IPS-NIHi11 (cell line): ENCODE data around the gene TWF1.
"Not testable (repeated sequence)": the region's sequence is repeated elsewhere in the genome, so short reads cannot be mapped to it uniquely, and the experiment has no call there.

Source experiments
- DNase-seq: peaks from one replicate; pipeline ENCODE4 v3.0.0; 2012; ENCODE audit warnings: mixed read lengths, low spot score

TWF1 gene

GRCh38 chr12:43805149-43805859 lies 813 bp downstream of the TWF1 start:
- no peak for DNase-seq

- DNase-seq: no peak
Measured at GRCh38 chr12:43797561-43798217, 8.4 kb downstream of the TWF1 start.

- no peak for DNase-seq
Measured at GRCh38 chr12:43795716-43796280, 10.3 kb downstream of the TWF1 start.

GRCh38 chr12:43789941-43790340 lies 16.2 kb downstream of the TWF1 start:
- no peak for DNase-seq

- DNase-seq: no peak
Measured at GRCh38 chr12:43786899-43787693, 19.0 kb downstream of the TWF1 start.

GRCh38 chr12:43776498-43776897 lies 29.6 kb downstream of the TWF1 start:
- DNase-seq: peak; percentile 30

GRCh38 chr12:43766291-43766690 lies 39.8 kb downstream of the TWF1 start:
- no peak for DNase-seq

- DNase-seq: no peak
Measured at GRCh38 chr12:43764528-43764927, 41.6 kb downstream of the TWF1 start.

GRCh38 chr12:43763769-43764168 lies 42.3 kb downstream of the TWF1 start:
- no peak for DNase-seq

GRCh38 chr12:43762596-43762995 lies 43.5 kb downstream of the TWF1 start:
- peak; percentile 35 for DNase-seq

GRCh38 chr12:43761500-43761899 lies 44.6 kb downstream of the TWF1 start:
- DNase-seq: no peak

- no peak for DNase-seq
Measured at GRCh38 chr12:43760396-43760795, 45.7 kb downstream of the TWF1 start.

- DNase-seq: peak; percentile 97
Measured at GRCh38 chr12:43758728-43759563, 47.2 kb downstream of the TWF1 start, which contains the start of the genes IRAK4 and PUS7L. Gene IRAK4 (plus strand): TSS chr12:43758951. CDS start chr12:43768112, 9,161 bp downstream. Gene PUS7L (minus strand): TSS chr12:43758790. CDS start chr12:43755245, 3,545 bp downstream.

GRCh38 chr12:43758247-43758727 lies 47.8 kb downstream of the TWF1 start:
- DNase-seq: peak; percentile 47

GRCh38 chr12:43754015-43754414 lies 52.1 kb downstream of the TWF1 start:
- DNase-seq: no peak

- DNase-seq: not testable (repeated sequence)
Measured at GRCh38 chr12:43751360-43751759, 54.8 kb downstream of the TWF1 start.

- DNase-seq: no peak
Measured at GRCh38 chr12:43750814-43751213, 55.3 kb downstream of the TWF1 start.

GRCh38 chr12:43749016-43749415 lies 57.1 kb downstream of the TWF1 start:
- no peak for DNase-seq

- no peak for DNase-seq
Measured at GRCh38 chr12:43744826-43745225, 61.3 kb downstream of the TWF1 start.
